ENCODE results near the gene ACER3. TPM values are rescaled to one million over a fixed set of nuclear protein-coding genes. Genes with fewer than 3 reads are reported as not detected.
"Not testable (repeated sequence)": the region's sequence is repeated elsewhere in the genome, so short reads cannot be mapped to it uniquely, and the experiment has no call there.

ACER3 gene
- total and polyA plus RNA-seq, 4 donors: 1.9 to 5.9 (median 4.2) TPM

GRCh38 chr11:77047007-77047927 lies 186.5 kb downstream of the ACER3 start:
- Histone ChIP-seq H3K9me3 (ENCODE audit: control insufficient read depth in 4 of 4, low read length in 3 of 4) (no peaks in the 10 kb centered on the region), H3K27ac (ENCODE audit: low read depth in 1 of 2, low read length in 2 of 2) (peak overlapping the region; percentile 64 to 79), H3K4me1 (ENCODE audit: control insufficient read depth in 4 of 4, insufficient read depth in 4 of 4, low read length in 3 of 4) (peaks cover 5 to 11% (median 8%) of the 10 kb centered on the region in 4 donors), H3K9ac (ENCODE audit: low read depth in 1 of 2, low read length in 2 of 2) (peak overlapping the region; percentile 17 to 58), H3K27me3 (ENCODE audit: control insufficient read depth in 4 of 4, insufficient read depth in 4 of 4, low read length in 3 of 4) (peaks cover 0 to 3% (median 0%) of the 10 kb centered on the region in 4 donors), H3K36me3 (ENCODE audit: control insufficient read depth in 4 of 4, insufficient read depth in 3 of 4, low read depth in 1 of 4, low read length in 3 of 4) (no peaks in the 10 kb centered on the region), H3K4me3 (ENCODE audit: low read depth in 1 of 3, low read length in 3 of 3) (peak overlapping the region; percentile 35 to 71 (median 57))
- DNase-seq (ENCODE audit: low spot score): peak; percentile 79
- TF ChIP-seq JUND (IDR thresholded peaks at IDR 0.05): no peak
- TF ChIP-seq, protein P1, sequence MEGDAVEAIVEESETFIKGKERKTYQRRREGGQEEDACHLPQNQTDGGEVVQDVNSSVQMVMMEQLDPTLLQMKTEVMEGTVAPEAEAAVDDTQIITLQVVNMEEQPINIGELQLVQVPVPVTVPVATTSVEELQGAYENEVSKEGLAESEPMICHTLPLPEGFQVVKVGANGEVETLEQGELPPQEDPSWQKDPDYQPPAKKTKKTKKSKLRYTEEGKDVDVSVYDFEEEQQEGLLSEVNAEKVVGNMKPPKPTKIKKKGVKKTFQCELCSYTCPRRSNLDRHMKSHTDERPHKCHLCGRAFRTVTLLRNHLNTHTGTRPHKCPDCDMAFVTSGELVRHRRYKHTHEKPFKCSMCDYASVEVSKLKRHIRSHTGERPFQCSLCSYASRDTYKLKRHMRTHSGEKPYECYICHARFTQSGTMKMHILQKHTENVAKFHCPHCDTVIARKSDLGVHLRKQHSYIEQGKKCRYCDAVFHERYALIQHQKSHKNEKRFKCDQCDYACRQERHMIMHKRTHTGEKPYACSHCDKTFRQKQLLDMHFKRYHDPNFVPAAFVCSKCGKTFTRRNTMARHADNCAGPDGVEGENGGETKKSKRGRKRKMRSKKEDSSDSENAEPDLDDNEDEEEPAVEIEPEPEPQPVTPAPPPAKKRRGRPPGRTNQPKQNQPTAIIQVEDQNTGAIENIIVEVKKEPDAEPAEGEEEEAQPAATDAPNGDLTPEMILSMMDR (IDR thresholded peaks at IDR 0.05; ENCODE audit: low read depth, low read length, missing input control): peak; percentile 86
- no peak for TF ChIP-seq FOXA1 (IDR thresholded peaks at IDR 0.05)
- TF ChIP-seq EGR1 (IDR thresholded peaks at IDR 0.05; ENCODE audit: low read depth in 2 of 2): no peak
- no peak for TF ChIP-seq RXRA (IDR thresholded peaks at IDR 0.05)
- TF ChIP-seq RAD21 (IDR thresholded peaks at IDR 0.05): peak; percentile 82 to 84
- TF ChIP-seq HNF4G (IDR thresholded peaks at IDR 0.05): no peak
- no peak for TF ChIP-seq ZBTB33 (IDR thresholded peaks at IDR 0.05)
- TF ChIP-seq SP1 (IDR thresholded peaks at IDR 0.05): no peak
- TF ChIP-seq, protein P2, sequence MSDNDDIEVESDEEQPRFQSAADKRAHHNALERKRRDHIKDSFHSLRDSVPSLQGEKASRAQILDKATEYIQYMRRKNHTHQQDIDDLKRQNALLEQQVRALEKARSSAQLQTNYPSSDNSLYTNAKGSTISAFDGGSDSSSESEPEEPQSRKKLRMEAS (IDR thresholded peaks at IDR 0.05): no peak
- TF ChIP-seq YY1 (IDR thresholded peaks at IDR 0.05): peak; percentile 96
- peak; percentile 84 to 86 for TF ChIP-seq GABPA (IDR thresholded peaks at IDR 0.05 in 1 of 2, conservative IDR thresholded peaks at IDR 0.05 in 1 of 2)
- TF ChIP-seq ATF3 (IDR thresholded peaks at IDR 0.05): no peak
- TF ChIP-seq, protein P3, sequence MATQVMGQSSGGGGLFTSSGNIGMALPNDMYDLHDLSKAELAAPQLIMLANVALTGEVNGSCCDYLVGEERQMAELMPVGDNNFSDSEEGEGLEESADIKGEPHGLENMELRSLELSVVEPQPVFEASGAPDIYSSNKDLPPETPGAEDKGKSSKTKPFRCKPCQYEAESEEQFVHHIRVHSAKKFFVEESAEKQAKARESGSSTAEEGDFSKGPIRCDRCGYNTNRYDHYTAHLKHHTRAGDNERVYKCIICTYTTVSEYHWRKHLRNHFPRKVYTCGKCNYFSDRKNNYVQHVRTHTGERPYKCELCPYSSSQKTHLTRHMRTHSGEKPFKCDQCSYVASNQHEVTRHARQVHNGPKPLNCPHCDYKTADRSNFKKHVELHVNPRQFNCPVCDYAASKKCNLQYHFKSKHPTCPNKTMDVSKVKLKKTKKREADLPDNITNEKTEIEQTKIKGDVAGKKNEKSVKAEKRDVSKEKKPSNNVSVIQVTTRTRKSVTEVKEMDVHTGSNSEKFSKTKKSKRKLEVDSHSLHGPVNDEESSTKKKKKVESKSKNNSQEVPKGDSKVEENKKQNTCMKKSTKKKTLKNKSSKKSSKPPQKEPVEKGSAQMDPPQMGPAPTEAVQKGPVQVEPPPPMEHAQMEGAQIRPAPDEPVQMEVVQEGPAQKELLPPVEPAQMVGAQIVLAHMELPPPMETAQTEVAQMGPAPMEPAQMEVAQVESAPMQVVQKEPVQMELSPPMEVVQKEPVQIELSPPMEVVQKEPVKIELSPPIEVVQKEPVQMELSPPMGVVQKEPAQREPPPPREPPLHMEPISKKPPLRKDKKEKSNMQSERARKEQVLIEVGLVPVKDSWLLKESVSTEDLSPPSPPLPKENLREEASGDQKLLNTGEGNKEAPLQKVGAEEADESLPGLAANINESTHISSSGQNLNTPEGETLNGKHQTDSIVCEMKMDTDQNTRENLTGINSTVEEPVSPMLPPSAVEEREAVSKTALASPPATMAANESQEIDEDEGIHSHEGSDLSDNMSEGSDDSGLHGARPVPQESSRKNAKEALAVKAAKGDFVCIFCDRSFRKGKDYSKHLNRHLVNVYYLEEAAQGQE (IDR thresholded peaks at IDR 0.05): no peak
- TF ChIP-seq FOXA2 (IDR thresholded peaks at IDR 0.05): no peak
- no peak for TF ChIP-seq TAF1 (conservative IDR thresholded peaks at IDR 0.05)
- no peak for TF ChIP-seq HNF4A (conservative IDR thresholded peaks at IDR 0.05)
- no peak for TF ChIP-seq NR2F2 (IDR thresholded peaks at IDR 0.05)
- 2% methylated on average over 15 of the region's 15 CpGs for WGBS

- H3K27ac ChIP-seq (ENCODE audit: low read depth in 1 of 2, low read length in 2 of 2); H3K9ac ChIP-seq (ENCODE audit: low read depth in 1 of 2, low read length in 2 of 2); H3K9me3 ChIP-seq (ENCODE audit: control insufficient read depth in 4 of 4, low read length in 3 of 4); DNase-seq (ENCODE audit: low spot score); H3K27me3 ChIP-seq (ENCODE audit: control insufficient read depth in 4 of 4, insufficient read depth in 4 of 4, low read length in 3 of 4); H3K4me3 ChIP-seq (ENCODE audit: low read depth in 1 of 3, low read length in 3 of 3); H3K36me3 ChIP-seq (ENCODE audit: control insufficient read depth in 4 of 4, insufficient read depth in 3 of 4, low read depth in 1 of 4, low read length in 3 of 4): not testable (repeated sequence)
- WGBS: 74% methylated on average over 7 of the region's 7 CpGs
- H3K4me1 ChIP-seq (ENCODE audit: control insufficient read depth in 4 of 4, insufficient read depth in 4 of 4, low read length in 3 of 4): peaks cover 5 to 11% (median 8%) of the 10 kb centered on the region in 4 donors
Measured at GRCh38 chr11:77047928-77048446, 187.3 kb downstream of the ACER3 start.

Measured in liver (tissue), 9 donors.